Measurements from ENCODE around the gene DDX6.
A peak's percentile ranks its signal among the peaks of the same experiment; 100 is the strongest.
"Not testable (repeated sequence)": the region's sequence is repeated elsewhere in the genome, so short reads cannot be mapped to it uniquely, and the experiment has no call there.

The DDX6 gene

GRCh38 chr11:118791961-118792569, 1.1 kb upstream of the DDX6 start:
- H3K4me3 ChIP-seq (ENCODE audit: low read length) = peak overlapping the region; percentile 96
- no peak for TF ChIP-seq CTCF (IDR thresholded peaks at IDR 0.05; ENCODE audit: insufficient read depth, low read depth, low read length, missing control alignments)
- peak; percentile 29 for DNase-seq (ENCODE audit: low read depth)

- peak; percentile 43 for DNase-seq (ENCODE audit: low read depth)
- H3K4me3 ChIP-seq (ENCODE audit: low read length) = peak overlapping the region; percentile 96
- TF ChIP-seq CTCF (IDR thresholded peaks at IDR 0.05; ENCODE audit: insufficient read depth, low read depth, low read length, missing control alignments) = peak; percentile 28
These were observed 430 bp downstream of the DDX6 start for GRCh38 chr11:118790357-118791110.

GRCh38 chr11:118789501-118790356, 1.2 kb downstream of the DDX6 start:
- peak; percentile 53 for DNase-seq (ENCODE audit: low read depth)
- TF ChIP-seq CTCF (IDR thresholded peaks at IDR 0.05; ENCODE audit: insufficient read depth, low read depth, low read length, missing control alignments) = no peak
- H3K4me3 ChIP-seq (ENCODE audit: low read length) = peak overlapping the region; percentile 96

GRCh38 chr11:118786657-118787056, 4.3 kb downstream of the DDX6 start:
- no peak overlapping the region for H3K4me3 ChIP-seq (ENCODE audit: low read length)
- TF ChIP-seq CTCF (IDR thresholded peaks at IDR 0.05; ENCODE audit: insufficient read depth, low read depth, low read length, missing control alignments) = no peak

GRCh38 chr11:118785362-118785761, 5.6 kb downstream of the DDX6 start:
- H3K4me3 ChIP-seq (ENCODE audit: low read length) = no peak overlapping the region
- peak; percentile 21 for DNase-seq (ENCODE audit: low read depth)
- no peak for TF ChIP-seq CTCF (IDR thresholded peaks at IDR 0.05; ENCODE audit: insufficient read depth, low read depth, low read length, missing control alignments)

More at GRCh38 chr11:118786657-118787056, 4.3 kb downstream of the DDX6 start:
- DNase-seq (ENCODE audit: low read depth) = peak; percentile 7

GRCh38 chr11:118783724-118784495, 7.1 kb downstream of the DDX6 start:
- TF ChIP-seq CTCF (IDR thresholded peaks at IDR 0.05; ENCODE audit: insufficient read depth, low read depth, low read length, missing control alignments) = no peak
- no peak overlapping the region for H3K4me3 ChIP-seq (ENCODE audit: low read length)
- no peak for DNase-seq (ENCODE audit: low read depth)

- DNase-seq (ENCODE audit: low read depth) = not testable (repeated sequence)
These were observed 7.6 kb downstream of the DDX6 start for GRCh38 chr11:118783324-118783723.

More at GRCh38 chr11:118783324-118783723, 7.6 kb downstream of the DDX6 start:
- not testable (repeated sequence) for H3K4me3 ChIP-seq (ENCODE audit: low read length)
